Measurements from ENCODE around the gene BLM.

DNA sequence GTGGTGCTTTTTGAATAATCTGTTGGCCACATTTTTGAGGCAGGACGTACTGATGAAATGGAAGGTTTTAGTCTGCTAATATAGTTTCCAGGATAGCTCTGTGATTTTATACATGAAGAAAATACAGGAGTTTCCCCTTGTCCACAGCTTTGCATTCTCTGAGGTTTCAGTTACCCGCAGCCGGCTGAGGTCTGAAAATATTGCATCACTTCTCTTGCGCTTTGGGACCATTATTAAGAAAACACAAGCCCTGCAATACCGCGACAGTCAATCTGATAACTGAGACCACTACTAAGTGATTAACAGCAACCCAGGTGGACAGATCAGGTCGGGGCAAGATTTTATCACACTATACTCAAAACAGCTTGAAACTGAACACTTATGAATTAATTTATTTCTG is 33.0 kb downstream of the BLM start:
- no peak for TF ChIP-seq CTCF (IDR thresholded peaks at IDR 0.05)
- no peak for TF ChIP-seq POLR2AphosphoS5 (IDR thresholded peaks at IDR 0.05)
